IPS-15b (cell line): ENCODE data around the gene PRDM15.

Experiments
- H3K27me3 ChIP-seq: one replicate; pipeline ENCODE4 v1.6.1; 2013; ENCODE audit warnings: low read length; ENCODE audit not compliant: control insufficient read depth, insufficient read depth
- H3K36me3 ChIP-seq: one replicate; pipeline ENCODE4 v1.6.1; 2013; ENCODE audit warnings: low read length; ENCODE audit not compliant: control insufficient read depth, insufficient read depth
- H3K4me1 ChIP-seq: one replicate; pipeline ENCODE4 v1.6.1; 2013; ENCODE audit warnings: mild to moderate bottlenecking, low read length; ENCODE audit not compliant: control insufficient read depth, insufficient read depth
- H3K4me3 ChIP-seq: one replicate; pipeline ENCODE4 v1.5.1; 2013; ENCODE audit warnings: low read depth, low read length
- H3K9ac ChIP-seq: one replicate; pipeline ENCODE4 v1.6.1; 2013; ENCODE audit warnings: low read depth, mild to moderate bottlenecking, low read length
- H3K9me3 ChIP-seq: one replicate; pipeline ENCODE4 v1.6.1; 2013; ENCODE audit warnings: mild to moderate bottlenecking, low read length; ENCODE audit not compliant: control insufficient read depth, insufficient read depth

Gene PRDM15, protein sequence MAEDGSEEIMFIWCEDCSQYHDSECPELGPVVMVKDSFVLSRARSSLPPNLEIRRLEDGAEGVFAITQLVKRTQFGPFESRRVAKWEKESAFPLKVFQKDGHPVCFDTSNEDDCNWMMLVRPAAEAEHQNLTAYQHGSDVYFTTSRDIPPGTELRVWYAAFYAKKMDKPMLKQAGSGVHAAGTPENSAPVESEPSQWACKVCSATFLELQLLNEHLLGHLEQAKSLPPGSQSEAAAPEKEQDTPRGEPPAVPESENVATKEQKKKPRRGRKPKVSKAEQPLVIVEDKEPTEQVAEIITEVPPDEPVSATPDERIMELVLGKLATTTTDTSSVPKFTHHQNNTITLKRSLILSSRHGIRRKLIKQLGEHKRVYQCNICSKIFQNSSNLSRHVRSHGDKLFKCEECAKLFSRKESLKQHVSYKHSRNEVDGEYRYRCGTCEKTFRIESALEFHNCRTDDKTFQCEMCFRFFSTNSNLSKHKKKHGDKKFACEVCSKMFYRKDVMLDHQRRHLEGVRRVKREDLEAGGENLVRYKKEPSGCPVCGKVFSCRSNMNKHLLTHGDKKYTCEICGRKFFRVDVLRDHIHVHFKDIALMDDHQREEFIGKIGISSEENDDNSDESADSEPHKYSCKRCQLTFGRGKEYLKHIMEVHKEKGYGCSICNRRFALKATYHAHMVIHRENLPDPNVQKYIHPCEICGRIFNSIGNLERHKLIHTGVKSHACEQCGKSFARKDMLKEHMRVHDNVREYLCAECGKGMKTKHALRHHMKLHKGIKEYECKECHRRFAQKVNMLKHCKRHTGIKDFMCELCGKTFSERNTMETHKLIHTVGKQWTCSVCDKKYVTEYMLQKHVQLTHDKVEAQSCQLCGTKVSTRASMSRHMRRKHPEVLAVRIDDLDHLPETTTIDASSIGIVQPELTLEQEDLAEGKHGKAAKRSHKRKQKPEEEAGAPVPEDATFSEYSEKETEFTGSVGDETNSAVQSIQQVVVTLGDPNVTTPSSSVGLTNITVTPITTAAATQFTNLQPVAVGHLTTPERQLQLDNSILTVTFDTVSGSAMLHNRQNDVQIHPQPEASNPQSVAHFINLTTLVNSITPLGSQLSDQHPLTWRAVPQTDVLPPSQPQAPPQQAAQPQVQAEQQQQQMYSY

DNA sequence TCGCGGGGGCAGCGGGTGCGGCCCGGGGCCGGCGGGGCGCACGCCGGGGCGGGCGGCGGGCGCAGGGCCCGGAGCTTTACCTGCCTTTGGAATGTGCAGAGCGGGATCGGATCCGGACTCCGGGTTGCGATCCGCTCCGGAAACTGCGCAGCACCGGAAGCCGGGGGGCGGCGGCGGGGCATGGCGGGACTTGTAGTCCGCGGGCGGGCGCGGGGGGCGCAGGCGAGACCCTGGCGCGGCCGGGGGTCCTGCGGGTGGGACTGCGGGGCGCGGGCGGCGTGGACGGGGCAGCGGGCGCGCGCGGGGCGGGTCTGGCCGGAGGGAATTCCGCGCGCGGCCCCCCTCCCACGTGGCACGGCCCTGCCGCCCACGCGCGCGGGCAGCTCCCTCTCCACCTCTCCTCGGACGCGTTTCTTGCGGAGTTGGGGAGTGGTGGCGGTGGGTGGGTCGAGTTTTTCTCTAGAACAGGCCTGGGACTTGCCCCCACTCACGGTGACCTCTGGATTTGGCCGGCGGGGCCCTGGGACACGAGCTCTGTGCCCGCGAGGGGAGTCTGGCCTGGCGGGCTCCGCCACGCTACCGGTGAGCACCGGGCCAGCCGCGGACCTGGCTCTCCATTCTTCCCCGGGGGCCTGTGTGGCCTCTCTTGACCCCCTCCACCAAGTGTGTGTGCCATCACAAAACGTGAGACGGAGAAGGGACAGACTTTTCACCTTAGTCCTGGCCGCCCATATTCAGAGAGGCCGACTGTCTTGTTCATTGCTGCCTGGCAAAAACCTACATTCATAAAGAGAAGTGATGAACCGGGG lies at the start of gene PRDM15:
TSS of gene PRDM15 (minus strand) at position 155 of the 809 bp plus-strand sequence. CDS start 18,981 bp downstream, outside the sequence.
- Histone ChIP-seq H3K9me3 (no peaks in the 10 kb centered on the region), H3K27me3 (no peaks in the 10 kb centered on the region), H3K4me3 (peak within 1 kb of the TSS; percentile 78), H3K4me1 (peaks cover 6% of the 10 kb centered on the region), H3K36me3 (no peaks in the 10 kb centered on the region), H3K9ac (peak within 1 kb of the TSS; percentile 73)

DNA sequence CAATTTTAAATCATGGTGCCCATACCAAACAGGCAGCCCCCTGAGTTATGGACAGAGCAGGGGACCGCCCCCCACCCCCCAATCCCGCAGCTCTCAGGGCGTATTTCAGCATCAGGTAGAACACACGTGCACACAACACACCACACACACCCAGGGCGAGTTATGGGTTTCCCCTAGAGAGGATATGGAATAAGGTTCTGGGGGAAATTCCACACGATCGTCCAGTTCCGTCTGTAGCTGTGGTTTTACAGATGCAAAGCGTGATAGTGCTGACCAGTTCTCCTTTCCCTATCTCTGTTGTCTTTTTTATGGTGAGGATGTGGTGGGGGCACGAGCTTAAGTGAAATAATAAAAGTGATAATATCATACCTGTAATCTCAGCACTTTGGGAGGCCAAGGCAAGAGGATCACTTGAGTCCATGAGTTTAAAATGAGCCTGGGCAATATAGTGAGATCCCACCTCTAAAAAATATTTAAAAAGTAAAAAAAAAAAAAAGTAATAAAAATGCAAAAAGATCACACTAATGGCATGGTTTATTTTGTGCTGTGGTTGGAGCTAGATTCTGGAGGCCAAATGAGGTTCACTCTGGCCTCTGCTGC lies 49.6 kb upstream of the PRDM15 start:
- H3K9ac ChIP-seq = no peak overlapping the region
- no peak overlapping the region for H3K4me3 ChIP-seq
- H3K27me3 ChIP-seq = no peaks in the 10 kb centered on the region
- no peaks in the 10 kb centered on the region for H3K9me3 ChIP-seq
- no peaks in the 10 kb centered on the region for H3K36me3 ChIP-seq
- peaks cover 8% of the 10 kb centered on the region for H3K4me1 ChIP-seq

DNA sequence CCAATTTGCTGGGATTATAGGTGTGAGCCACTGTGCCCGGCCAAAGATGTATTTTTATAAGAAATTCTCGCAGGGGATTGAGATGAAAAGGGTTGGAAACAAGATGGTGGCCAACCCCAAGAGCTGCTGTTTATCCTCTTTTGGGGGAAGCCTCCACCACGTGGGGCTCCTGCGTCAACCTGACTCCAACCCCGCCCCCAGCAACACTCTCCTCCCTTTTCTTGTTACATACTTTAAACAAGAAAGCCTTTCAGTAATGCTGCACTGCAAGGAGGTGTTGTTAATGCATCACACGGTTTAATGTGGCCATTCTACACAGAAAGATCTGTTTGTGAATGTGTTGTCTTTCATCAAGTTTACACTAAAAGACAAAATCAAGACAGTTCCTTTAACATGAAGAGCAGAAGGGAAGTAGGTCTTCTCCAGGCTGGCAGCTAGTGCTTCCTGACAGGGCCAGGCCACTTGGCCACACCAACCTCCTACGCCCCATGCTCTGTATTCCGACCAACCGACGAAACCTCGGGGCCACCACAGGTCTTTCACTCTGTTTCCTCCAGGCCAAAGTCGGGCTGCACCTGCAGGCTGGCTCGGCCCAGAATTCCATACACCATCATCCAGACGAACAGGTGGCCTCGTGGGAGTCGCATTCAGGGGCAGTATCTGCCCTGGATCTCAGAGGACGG lies 48.7 kb upstream of the PRDM15 start:
- no peaks in the 10 kb centered on the region for H3K36me3 ChIP-seq
- H3K27me3 ChIP-seq = no peaks in the 10 kb centered on the region
- H3K9me3 ChIP-seq = no peaks in the 10 kb centered on the region
- no peak overlapping the region for H3K9ac ChIP-seq
- H3K4me1 ChIP-seq = peaks cover 7% of the 10 kb centered on the region
- no peak overlapping the region for H3K4me3 ChIP-seq

DNA sequence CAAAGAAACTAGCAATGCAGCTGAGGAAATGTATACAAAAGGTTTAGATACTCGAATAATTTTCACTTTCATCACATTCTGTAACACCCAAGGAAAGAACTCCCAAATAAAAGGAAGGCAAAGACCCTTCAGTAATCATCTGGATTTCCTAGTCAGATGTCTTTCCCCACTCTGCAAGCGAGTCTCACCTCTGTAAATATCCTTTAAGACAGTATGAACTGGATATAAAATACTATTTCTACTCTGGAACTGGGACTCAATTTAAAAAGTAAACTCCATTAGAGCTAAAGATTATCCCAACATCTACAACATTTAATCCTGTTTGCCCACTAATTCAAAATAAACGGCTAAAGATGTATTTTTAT lies 47.6 kb upstream of the PRDM15 start:
- Histone ChIP-seq H3K9me3 (no peaks in the 10 kb centered on the region), H3K36me3 (no peaks in the 10 kb centered on the region), H3K27me3 (no peaks in the 10 kb centered on the region), H3K4me3 (no peak overlapping the region), H3K4me1 (peaks cover 7% of the 10 kb centered on the region), H3K9ac (no peak overlapping the region)

DNA sequence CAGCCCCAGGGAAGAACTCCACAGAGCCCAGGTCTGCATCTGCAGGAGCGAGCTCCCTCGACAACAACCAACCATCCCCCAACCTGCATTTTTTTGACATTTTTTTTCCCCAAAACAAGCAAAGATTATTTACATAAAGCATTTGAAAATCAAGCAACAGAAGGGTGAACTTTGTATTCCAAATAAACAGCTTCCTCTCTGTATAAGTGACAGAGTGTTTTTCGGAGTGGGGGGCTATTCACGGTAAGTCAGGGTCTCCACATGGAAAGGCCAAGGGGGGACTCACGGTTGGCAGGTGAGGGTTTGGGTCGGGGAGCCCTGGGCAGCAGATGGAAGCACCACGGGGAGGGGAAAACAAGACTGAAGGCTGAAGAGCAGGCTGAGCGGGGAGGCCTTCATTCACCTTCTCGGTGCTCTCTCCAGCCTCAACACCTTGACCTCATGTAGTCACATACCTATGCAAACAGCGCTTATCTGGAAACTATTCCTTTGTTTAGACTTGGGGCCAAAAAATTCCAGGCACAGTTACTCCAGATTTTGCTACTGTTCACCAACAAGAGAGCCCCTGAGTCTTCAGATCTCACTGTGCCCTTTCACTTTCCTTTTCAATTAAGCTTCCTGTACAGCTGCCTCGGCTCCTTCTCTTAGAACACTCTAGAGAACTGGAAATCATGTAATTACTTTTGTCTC lies 47.1 kb upstream of the PRDM15 start:
- Histone ChIP-seq H3K9me3 (no peaks in the 10 kb centered on the region), H3K36me3 (no peaks in the 10 kb centered on the region), H3K9ac (no peak overlapping the region), H3K4me3 (no peak overlapping the region), H3K4me1 (peaks cover 7% of the 10 kb centered on the region), H3K27me3 (no peaks in the 10 kb centered on the region)

DNA sequence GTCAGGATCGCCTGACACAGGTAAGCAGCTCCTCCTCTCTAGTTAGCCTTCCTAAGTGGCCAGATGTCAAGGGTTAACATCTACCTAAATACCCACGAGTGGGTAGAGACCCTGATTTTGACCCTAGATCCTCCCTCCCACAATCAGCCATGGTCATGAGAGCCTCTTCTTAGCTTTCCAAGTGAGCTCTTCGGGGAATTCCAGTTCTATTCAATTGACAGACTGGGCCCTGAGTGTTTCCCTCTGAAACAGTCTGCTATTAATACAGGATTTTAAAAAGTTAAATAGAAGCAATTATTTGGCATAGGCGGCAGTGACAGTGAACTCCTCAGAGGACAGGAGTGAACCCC lies 46.6 kb upstream of the PRDM15 start:
- no peak overlapping the region for H3K4me3 ChIP-seq
- no peaks in the 10 kb centered on the region for H3K27me3 ChIP-seq
- H3K9ac ChIP-seq = no peak overlapping the region
- H3K36me3 ChIP-seq = no peaks in the 10 kb centered on the region
- no peaks in the 10 kb centered on the region for H3K9me3 ChIP-seq
- peaks cover 7% of the 10 kb centered on the region for H3K4me1 ChIP-seq

DNA sequence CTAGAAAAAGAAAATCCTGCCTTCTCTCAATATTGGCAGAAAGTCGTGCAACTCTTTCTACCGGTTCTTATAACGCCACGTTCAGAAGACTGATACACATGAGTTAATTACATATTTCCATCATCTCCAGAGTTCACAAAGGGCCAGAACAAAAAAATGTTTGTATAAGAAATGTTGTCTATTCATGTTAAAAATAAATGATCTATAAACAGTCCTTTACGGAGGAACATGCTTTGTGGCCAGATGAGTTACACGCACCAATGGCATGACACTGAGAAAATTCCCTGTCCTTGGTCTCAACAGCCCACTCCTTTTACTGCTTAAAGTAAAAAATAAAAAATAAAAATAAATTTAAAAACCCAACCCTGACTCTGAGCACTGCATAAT lies 45.2 kb upstream of the PRDM15 start:
- H3K9ac ChIP-seq = no peak overlapping the region
- H3K9me3 ChIP-seq = no peaks in the 10 kb centered on the region
- peaks cover 7% of the 10 kb centered on the region for H3K4me1 ChIP-seq
- no peaks in the 10 kb centered on the region for H3K36me3 ChIP-seq
- H3K27me3 ChIP-seq = no peaks in the 10 kb centered on the region
- H3K4me3 ChIP-seq = no peak overlapping the region

DNA sequence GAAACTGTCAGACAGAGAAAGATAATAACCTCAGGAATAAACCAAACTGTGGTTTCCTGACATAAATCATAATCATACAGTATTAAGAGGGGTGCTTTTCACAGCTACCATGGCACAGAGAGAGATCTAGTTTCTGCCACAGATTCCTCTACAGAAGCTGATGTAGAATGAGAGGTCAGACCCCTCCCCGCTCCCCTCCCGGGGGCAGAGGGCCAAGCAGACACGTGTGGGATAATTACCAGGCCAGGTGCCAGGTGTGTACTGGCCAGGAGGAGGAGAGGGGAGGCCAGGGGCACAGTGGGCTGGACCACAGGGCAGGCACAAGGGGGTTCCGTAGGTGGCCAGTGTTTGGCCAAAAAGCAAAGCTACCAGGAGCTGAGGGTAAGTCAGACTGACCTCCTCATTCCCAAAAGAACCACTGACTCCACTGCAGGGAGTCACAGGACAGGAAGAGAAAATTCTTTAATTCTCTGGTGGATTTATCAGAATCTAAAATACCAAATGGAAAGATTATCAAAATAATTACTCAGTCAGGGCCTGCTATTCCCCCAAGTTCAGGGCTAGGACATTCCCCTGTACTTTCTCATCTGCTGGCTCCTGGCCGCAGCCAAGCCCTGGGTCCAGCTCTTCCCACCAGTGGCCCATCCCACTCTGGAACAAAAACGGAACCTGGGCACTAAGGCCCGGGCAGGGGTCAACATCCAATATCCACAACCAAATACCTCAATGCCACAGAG lies 44.7 kb upstream of the PRDM15 start:
- H3K4me1 ChIP-seq = peaks cover 7% of the 10 kb centered on the region

DNA sequence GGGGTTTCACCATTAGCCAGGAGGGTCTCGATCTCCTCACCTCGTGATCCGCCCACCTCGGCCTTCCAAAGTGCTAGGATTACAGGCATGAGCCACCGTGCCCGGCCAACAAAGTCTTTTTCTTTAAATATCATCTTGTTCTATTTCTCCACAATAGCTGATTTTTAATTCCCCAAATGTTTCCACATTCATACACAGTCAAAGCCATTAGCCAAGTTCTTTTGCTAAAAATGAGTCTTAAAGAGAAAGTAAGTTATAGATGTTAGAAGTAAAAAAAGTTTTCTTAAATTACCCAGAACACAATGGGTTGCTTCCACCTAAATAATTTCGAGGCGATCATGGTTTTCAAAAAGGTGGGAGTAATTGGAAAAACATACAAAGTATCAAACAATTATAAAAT lies 44.0 kb upstream of the PRDM15 start:
- Histone ChIP-seq H3K4me3 (no peak overlapping the region), H3K27me3 (no peaks in the 10 kb centered on the region), H3K9ac (no peak overlapping the region), H3K36me3 (no peaks in the 10 kb centered on the region), H3K4me1 (peaks cover 7% of the 10 kb centered on the region), H3K9me3 (no peaks in the 10 kb centered on the region)

More for the DNA sequence above, 44.7 kb upstream of the PRDM15 start:
- Histone ChIP-seq H3K9me3 (no peaks in the 10 kb centered on the region), H3K36me3 (no peaks in the 10 kb centered on the region), H3K4me3 (no peak overlapping the region), H3K27me3 (no peaks in the 10 kb centered on the region), H3K9ac (no peak overlapping the region)

DNA sequence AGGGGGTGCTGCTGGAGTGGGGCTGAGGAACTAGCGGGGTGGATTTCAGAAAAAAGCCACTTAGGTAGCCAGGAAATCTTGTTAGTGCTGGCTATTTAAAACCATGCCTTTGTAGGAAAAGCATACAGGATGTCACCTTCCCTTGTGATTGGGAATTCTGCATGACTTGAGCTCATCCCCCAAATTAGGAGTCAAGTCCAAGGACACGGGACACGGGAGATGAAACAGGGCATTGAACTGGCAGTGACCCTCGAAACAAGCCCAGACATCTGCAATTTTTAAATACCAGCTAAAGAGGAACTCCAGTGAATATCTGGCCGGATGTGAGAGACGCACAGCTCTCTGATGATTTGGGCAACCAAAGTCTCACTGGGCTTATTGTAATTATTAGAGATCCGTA lies 41.9 kb upstream of the PRDM15 start:
- H3K4me1 ChIP-seq = peaks cover 5% of the 10 kb centered on the region
- H3K9ac ChIP-seq = no peak overlapping the region

More for the DNA sequence above, 41.9 kb upstream of the PRDM15 start:
- no peak overlapping the region for H3K4me3 ChIP-seq
- no peaks in the 10 kb centered on the region for H3K9me3 ChIP-seq
- H3K27me3 ChIP-seq = no peaks in the 10 kb centered on the region
- H3K36me3 ChIP-seq = no peaks in the 10 kb centered on the region
